OCI-LY7 (cell line): ENCODE measurements around the gene CYP3A7. TPM values are rescaled to one million over a fixed set of nuclear protein-coding genes. Genes with fewer than 3 reads are reported as not detected.

Experiments
- BruUV-seq: library from RNA; stranded (reverse); fragments of 400-500 nt; replicated peaks from 2 replicates; lab custom pipeline; 2021; lab: Mats Ljungman, UMichigan
- CTCF ChIA-PET: fragments of 300-600 bp; sonication (Branson Sonifier 250); formaldehyde crosslinking; loops from one replicate; lab custom pipeline; 2022; ENCODE audit warnings: antibody characterized with exemption; ENCODE audit not compliant: unreplicated experiment; lab: Charles Lee
- POLR2A ChIA-PET: fragments of 300-600 bp; sonication (Branson Sonifier 250); formaldehyde crosslinking; loops from one replicate; lab custom pipeline; 2022; ENCODE audit warnings: antibody characterized with exemption; lab: Charles Lee
- DNase-seq: peaks from one replicate; pipeline ENCODE4 v3.0.0-alpha.2; 2015; ENCODE audit warnings: low spot score
- H2AFZ ChIP-seq: fragments of 200-600 bp; sonication (generic), shearing (Covaris generic); 2 replicates; pipeline ENCODE4 v1.6.1; 2014; ENCODE audit warnings: mild to moderate bottlenecking, antibody characterized with exemption, low read length, moderate library complexity
- H3K27ac ChIP-seq: fragments of 200-600 bp; sonication (generic); 2 replicates; pipeline ENCODE4 v1.5.1; 2014; ENCODE audit warnings: mixed run types, low read depth, mild to moderate bottlenecking, moderate library complexity, low read length, inconsistent platforms; ENCODE audit not compliant: poor library complexity, severe bottlenecking
- H3K36me3 ChIP-seq: fragments of 200-600 bp; sonication (generic); 2 replicates; pipeline ENCODE4 v1.6.1; 2014; ENCODE audit warnings: mild to moderate bottlenecking, antibody characterized with exemption, low read length, moderate library complexity, mixed read lengths; ENCODE audit not compliant: insufficient read depth
- H3K4me1 ChIP-seq: fragments of 200-600 bp; sonication (generic); 2 replicates; pipeline ENCODE4 v1.5.1; 2014; ENCODE audit warnings: mild to moderate bottlenecking, low read length; ENCODE audit not compliant: insufficient read depth, poor library complexity, severe bottlenecking
- H3K4me2 ChIP-seq: fragments of 200-600 bp; sonication (generic); 2 replicates; pipeline ENCODE4 v1.6.1; 2014; ENCODE audit warnings: mild to moderate bottlenecking, low read length
- H3K4me3 ChIP-seq: fragments of 200-600 bp; sonication (generic); 2 replicates; pipeline ENCODE4 v1.5.1; 2014; ENCODE audit warnings: mild to moderate bottlenecking, low read depth, low read length; ENCODE audit not compliant: poor library complexity, severe bottlenecking
- H3K79me2 ChIP-seq: fragments of 200-600 bp; sonication (generic); 2 replicates; pipeline ENCODE4 v1.6.1; 2016; ENCODE audit warnings: low read depth, mild to moderate bottlenecking, low read length, moderate library complexity, mixed read lengths; ENCODE audit not compliant: insufficient read depth
- H3K9me2 ChIP-seq: fragments of 200-600 bp; sonication (generic); 2 replicates; pipeline ENCODE4 v1.6.1; 2016; ENCODE audit warnings: mild to moderate bottlenecking, low read length, mixed read lengths; ENCODE audit not compliant: insufficient read depth
- H3K9me3 ChIP-seq: fragments of 200-600 bp; sonication (generic); 2 replicates; pipeline ENCODE4 v1.6.1; 2014; ENCODE audit warnings: mild to moderate bottlenecking, mixed run types, low read length, mixed read lengths
- H4K20me1 ChIP-seq: fragments of 200-600 bp; sonication (generic); 2 replicates; pipeline ENCODE4 v1.6.1; 2014; ENCODE audit warnings: mild to moderate bottlenecking, antibody characterized with exemption, low read length, moderate library complexity, mixed read lengths; ENCODE audit not compliant: insufficient read depth
- EZH2phosphoT487 ChIP-seq: fragments of 200-600 bp; sonication (generic); IDR thresholded peaks from 2 replicates; pipeline ENCODE4 v1.6.1; 2018; ENCODE audit warnings: low read depth, borderline replicate concordance, mild to moderate bottlenecking, mixed run types, antibody characterized with exemption, low read length, moderate library complexity, mixed read lengths
- intact Hi-C: fragments of 100-400 bp; cut with micrococcal nuclease; formaldehyde crosslinking; loops from one replicate; pipeline ENCODE4 v1.10.0; 2022; ENCODE audit not compliant: unreplicated experiment
- total RNA-seq, 2 experiments: library from RNA; depleted of rRNA in 1 of 2; stranded (reverse); fragments of >200 nt in 1 of 2; shearing (Covaris generic) in 1 of 2; gene quantifications; 2 replicates each; pipeline ENCODE4 v1.2.3, GENCODE V29; 2014 to 2022
- TF ChIP-seq, protein P1 (sequence below): fragments of 200-600 bp; sonication (generic); conservative IDR thresholded peaks from 2 replicates; pipeline ENCODE4 v1.5.1; 2014; ENCODE audit warnings: mild to moderate bottlenecking, antibody characterized with exemption, low read length, moderate library complexity, mixed read lengths

CYP3A7 gene
- total RNA-seq, 2 experiments from 2014 or later = not detected

DNA sequence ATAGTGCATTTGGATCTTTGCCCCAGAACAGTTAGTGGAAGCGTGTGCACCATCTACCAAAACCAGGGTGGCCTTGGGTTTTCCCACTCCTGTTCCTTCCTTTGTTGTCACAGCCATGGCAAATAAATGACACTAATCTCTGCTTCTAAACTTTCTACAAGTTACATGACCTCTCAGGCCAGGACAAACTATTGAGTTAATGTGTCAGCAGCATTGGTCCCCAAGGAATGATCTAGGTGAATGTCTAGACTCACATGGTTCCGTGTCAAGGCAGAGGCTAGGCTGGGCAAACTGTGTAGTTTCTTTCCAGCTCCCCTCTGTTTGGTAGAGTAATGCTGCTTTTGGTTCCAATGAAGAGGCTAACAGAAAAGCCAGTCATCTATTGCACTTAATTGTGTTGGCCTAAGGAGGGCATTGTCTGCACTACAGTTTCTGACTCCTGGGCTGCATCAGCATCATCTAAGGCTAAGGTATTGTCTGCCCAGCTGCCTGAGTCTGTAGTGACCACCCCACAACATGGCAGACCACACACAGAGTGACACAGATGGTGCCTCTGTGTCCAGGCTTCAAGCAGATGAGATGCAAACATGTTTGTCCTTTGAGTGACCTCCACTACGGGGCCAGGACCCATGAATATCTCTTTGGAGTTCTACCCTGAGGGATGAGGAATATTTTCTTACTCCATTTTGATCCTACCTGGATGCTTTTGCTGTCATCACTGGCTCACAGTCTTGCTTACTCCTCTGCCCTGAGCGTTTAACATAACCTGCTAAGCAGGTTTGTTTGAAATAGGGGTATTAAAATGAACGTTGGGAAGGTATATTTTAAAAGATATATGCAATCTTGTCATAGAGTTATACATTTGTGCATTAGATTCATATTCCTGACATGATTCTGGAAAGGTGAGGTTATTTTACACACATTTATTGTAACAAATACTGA lies 47.3 kb upstream of the CYP3A7 start:
- Histone ChIP-seq H3K79me2 (no peaks in the 10 kb centered on the region), H3K36me3 (no peaks in the 10 kb centered on the region), H3K4me3 (no peak overlapping the region), H3K27ac (no peak overlapping the region), H2AFZ (no peak overlapping the region), H3K4me1 (no peaks in the 10 kb centered on the region), H4K20me1 (no peaks in the 10 kb centered on the region), H3K9me3 (no peaks in the 10 kb centered on the region), H3K4me2 (no peak overlapping the region), H3K9me2 (no peaks in the 10 kb centered on the region)
- BruUV-seq = no TSS peak
- no peak for DNase-seq
- POLR2A ChIA-PET = no interaction called here
- intact Hi-C loops = no loop called here
- CTCF ChIA-PET = no interaction called here
- no peak for TF ChIP-seq EZH2phosphoT487
- TF ChIP-seq, protein P1, sequence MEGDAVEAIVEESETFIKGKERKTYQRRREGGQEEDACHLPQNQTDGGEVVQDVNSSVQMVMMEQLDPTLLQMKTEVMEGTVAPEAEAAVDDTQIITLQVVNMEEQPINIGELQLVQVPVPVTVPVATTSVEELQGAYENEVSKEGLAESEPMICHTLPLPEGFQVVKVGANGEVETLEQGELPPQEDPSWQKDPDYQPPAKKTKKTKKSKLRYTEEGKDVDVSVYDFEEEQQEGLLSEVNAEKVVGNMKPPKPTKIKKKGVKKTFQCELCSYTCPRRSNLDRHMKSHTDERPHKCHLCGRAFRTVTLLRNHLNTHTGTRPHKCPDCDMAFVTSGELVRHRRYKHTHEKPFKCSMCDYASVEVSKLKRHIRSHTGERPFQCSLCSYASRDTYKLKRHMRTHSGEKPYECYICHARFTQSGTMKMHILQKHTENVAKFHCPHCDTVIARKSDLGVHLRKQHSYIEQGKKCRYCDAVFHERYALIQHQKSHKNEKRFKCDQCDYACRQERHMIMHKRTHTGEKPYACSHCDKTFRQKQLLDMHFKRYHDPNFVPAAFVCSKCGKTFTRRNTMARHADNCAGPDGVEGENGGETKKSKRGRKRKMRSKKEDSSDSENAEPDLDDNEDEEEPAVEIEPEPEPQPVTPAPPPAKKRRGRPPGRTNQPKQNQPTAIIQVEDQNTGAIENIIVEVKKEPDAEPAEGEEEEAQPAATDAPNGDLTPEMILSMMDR = no peak

- H4K20me1 ChIP-seq = no peaks in the 10 kb centered on the region
- no peak overlapping the region for H3K4me3 ChIP-seq
- H3K4me2 ChIP-seq = no peak overlapping the region
- no peak for DNase-seq
- no peaks in the 10 kb centered on the region for H3K79me2 ChIP-seq
- CTCF ChIA-PET = no interaction called here
- no peak overlapping the region for H3K27ac ChIP-seq
- TF ChIP-seq, protein P1 = no peak
- TF ChIP-seq EZH2phosphoT487 = no peak
- POLR2A ChIA-PET = no interaction called here
- H3K4me1 ChIP-seq = no peaks in the 10 kb centered on the region
- H3K9me3 ChIP-seq = no peaks in the 10 kb centered on the region
- intact Hi-C loops = no loop called here
- no peaks in the 10 kb centered on the region for H3K36me3 ChIP-seq
- no peaks in the 10 kb centered on the region for H3K9me2 ChIP-seq
- no TSS peak for BruUV-seq
- no peak overlapping the region for H2AFZ ChIP-seq
Observed at GRCh38 chr7:99780588-99780987, 45.6 kb upstream of the CYP3A7 start.

DNA sequence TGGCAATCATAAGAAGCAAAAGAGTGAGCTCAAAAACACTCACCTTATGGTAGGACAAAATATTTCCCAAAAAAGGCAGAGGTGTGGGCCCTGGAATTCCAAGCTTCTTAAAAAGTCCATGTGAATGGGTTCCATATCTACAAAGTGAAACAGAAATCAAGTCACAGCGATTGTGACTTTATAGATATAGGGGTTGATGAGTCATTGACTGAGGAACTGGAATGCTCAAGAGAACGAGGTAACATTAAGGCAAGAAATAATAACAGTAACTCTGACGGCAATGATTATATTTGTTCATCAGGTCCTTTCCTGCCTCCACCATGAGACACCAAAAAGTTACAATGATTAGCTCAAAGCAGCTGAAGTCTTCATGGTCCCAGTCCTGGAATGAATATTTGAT lies 45.0 kb upstream of the CYP3A7 start:
- no TSS peak for BruUV-seq
- TF ChIP-seq EZH2phosphoT487 = no peak
- TF ChIP-seq, protein P1 = no peak
- no peak overlapping the region for H3K4me3 ChIP-seq
- H3K4me2 ChIP-seq = no peak overlapping the region
- CTCF ChIA-PET = no interaction called here
- H3K79me2 ChIP-seq = no peaks in the 10 kb centered on the region
- H3K9me3 ChIP-seq = no peaks in the 10 kb centered on the region
- no peaks in the 10 kb centered on the region for H3K9me2 ChIP-seq
- H3K27ac ChIP-seq = no peak overlapping the region
- POLR2A ChIA-PET = no interaction called here
- intact Hi-C loops = no loop called here
- H4K20me1 ChIP-seq = no peaks in the 10 kb centered on the region
- no peak overlapping the region for H2AFZ ChIP-seq
- H3K36me3 ChIP-seq = no peaks in the 10 kb centered on the region
- no peak for DNase-seq
- no peaks in the 10 kb centered on the region for H3K4me1 ChIP-seq
